Measurements from ENCODE around the gene TEDC1.

Gene TEDC1

DNA sequence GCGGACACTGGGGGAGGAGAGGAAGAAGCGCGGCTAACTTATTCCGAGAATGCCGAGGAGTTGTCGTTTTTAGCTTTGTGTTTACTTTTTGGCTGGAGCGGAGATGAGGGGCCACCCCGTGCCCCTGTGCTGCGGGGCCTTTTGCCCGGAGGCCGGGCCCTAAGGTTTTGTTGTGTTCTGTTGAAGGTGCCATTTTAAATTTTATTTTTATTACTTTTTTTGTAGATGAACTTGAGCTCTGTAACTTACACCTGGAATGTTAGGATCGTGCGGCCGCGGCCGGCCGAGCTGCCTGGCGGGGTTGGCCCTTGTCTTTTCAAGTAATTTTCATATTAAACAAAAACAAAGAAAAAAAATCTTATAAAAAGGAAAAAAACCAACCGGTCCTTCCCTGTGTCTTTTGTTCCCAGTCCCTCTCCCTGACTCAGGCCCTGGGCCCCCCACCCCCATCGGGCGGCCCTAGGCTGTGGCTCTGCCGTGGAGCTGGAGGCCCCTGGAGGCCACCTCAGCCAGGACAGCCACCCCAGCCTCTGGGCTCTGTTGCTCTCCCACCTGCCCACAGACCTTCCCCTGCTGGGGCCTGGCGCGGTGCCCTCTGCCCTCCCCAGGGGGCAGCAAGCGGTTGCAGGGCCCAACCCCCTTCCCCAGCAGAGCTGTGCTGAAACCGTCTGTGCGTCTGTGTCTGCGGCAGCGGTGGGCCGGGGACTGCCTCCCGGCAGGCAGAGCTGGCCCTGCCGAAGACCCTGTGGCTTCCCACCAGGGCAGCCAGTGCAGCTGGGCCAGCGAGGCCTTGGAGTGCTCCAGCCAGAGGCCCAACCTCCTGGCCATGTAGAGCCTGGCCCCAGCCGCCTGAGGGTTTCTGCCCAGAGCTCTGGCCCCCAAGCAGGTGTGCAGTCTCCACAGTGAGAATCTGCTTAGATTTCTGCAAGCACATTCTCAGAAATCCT, 20.4 kb upstream of the TEDC1 start:
- no peak overlapping the region for H3K4me3 ChIP-seq (replicated peaks; ENCODE audit: low read depth, low read length)
- TF ChIP-seq, protein P1, sequence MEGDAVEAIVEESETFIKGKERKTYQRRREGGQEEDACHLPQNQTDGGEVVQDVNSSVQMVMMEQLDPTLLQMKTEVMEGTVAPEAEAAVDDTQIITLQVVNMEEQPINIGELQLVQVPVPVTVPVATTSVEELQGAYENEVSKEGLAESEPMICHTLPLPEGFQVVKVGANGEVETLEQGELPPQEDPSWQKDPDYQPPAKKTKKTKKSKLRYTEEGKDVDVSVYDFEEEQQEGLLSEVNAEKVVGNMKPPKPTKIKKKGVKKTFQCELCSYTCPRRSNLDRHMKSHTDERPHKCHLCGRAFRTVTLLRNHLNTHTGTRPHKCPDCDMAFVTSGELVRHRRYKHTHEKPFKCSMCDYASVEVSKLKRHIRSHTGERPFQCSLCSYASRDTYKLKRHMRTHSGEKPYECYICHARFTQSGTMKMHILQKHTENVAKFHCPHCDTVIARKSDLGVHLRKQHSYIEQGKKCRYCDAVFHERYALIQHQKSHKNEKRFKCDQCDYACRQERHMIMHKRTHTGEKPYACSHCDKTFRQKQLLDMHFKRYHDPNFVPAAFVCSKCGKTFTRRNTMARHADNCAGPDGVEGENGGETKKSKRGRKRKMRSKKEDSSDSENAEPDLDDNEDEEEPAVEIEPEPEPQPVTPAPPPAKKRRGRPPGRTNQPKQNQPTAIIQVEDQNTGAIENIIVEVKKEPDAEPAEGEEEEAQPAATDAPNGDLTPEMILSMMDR (IDR thresholded peaks at IDR 0.05; ENCODE audit: low read depth, low read length, missing control alignments): no peak
- no peak for DNase-seq (ENCODE audit: extremely low read depth, low read depth)

DNA sequence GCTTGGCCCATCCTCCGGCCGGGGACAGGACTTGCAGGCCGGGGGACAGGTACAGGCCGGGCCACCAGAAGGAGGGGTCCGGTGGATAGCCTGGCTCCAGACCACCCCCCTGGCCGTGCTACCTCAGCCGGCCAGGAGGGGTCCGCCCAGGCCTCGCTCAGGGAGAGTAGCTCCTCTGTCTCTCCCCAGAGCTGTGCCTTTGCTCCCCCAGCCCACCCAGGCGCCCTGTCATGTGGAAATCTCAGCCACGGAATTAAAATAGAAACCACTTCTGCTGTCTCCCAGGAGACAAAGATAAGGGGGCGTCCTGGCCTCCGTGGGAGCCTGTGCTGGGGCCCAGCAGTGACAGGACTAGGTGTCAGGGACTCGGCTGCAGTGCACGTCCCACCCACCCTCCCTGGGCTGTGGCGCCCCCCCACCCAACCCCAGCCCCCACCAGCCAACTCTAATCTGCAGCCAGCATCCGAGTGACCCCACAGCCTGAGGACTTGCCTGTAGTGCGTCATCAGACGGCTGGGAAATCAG, 19.7 kb upstream of the TEDC1 start:
- DNase-seq (ENCODE audit: extremely low read depth, low read depth): no peak
- no peak overlapping the region for H3K4me3 ChIP-seq (replicated peaks; ENCODE audit: low read depth, low read length)
- TF ChIP-seq, protein P1 (IDR thresholded peaks at IDR 0.05; ENCODE audit: low read depth, low read length, missing control alignments): no peak

DNA sequence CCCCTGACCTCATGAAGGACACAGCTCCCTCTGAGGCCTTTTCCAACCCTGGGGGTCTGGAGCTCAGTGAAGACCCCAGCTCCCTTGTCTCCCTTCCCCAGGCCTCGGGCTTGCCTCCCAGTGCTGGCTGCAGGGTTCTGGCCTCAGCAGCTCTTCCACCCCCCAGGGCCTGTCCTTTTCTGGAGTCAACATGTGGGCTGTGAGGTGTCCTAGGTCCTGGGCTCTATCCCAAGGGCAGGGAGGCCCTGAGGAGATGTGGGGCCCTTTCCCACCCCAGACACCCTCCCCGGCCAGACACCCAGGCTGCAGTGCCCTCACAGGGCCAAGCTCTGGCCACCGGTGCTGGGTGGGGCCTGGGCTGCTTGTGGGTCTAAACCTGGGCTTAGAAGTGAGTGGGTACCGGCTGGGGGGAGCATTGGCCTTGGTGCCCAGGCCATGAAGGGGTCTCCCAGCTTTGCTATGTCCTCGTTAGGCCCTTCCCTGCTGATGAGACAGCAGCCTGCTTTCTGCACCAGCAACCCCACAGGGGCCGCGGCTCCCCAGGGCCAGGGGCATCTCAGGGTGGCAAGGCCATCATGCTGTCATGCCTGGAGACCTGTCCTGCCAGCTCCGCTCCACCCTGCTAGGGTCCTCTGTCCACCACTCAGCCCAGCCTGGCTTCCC, 19.1 kb upstream of the TEDC1 start:
- no peak for DNase-seq (ENCODE audit: extremely low read depth, low read depth)
- no peak overlapping the region for H3K4me3 ChIP-seq (replicated peaks; ENCODE audit: low read depth, low read length)
- TF ChIP-seq, protein P1 (IDR thresholded peaks at IDR 0.05; ENCODE audit: low read depth, low read length, missing control alignments): no peak

DNA sequence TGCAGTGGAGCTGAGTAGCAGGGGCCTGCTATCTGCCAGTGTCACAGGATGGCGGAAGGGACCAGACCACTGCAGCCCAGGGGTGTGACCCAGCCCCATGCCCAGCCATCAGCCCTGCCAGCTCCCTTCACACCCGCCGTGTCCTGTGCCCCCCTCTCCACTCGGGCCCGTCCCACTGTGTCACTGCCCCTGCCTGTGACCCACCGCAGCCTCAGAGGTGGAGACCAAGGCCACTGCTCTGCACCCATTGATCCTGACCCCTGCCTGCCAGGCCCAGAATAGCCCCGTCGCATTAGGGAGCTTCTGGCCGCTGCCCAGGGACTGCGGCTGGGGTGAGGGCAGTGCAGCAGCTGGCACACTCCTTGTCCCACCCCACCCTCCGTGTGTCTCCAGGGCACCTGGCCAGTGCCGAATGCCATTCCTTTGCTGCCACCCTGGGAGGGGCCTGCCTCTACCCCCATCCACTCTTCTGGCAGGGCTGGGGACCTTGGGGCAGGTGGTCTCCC, 18.5 kb upstream of the TEDC1 start:
- H3K4me3 ChIP-seq (replicated peaks; ENCODE audit: low read depth, low read length): no peak overlapping the region
- TF ChIP-seq, protein P1 (IDR thresholded peaks at IDR 0.05; ENCODE audit: low read depth, low read length, missing control alignments): no peak
- no peak for DNase-seq (ENCODE audit: extremely low read depth, low read depth)

DNA sequence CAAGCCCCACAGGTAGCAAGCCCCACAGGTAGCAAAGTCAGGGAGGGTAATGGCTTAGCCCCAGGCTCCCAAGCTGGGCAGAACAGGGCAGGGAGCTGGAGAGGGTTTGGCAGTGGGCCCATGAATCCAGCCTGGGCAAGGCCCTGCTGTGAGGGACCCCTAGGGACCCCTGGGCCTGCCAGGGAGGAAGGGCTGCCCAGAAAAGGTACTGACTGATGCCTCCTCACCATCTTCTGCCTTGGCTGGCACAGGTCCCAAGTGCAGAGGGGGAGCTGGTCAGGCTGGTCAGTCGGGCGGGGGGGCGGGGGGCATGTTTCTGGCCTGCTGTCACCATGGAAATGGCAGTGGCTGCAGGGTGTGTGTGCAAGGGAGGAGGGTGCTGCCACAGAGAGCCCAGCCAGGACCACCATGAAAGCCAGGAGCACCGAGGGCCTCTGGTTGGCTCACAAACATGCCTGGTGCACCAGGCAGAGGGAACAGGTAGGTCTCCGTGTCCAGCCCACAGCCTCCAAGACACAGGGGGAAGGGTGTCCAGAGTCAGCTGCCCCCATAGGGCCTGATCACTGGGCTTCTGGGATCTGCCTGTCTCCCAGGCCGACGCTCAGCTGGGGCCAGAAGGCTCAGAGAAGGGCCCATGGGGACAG, 17.9 kb upstream of the TEDC1 start:
- H3K4me3 ChIP-seq (replicated peaks; ENCODE audit: low read depth, low read length): peak overlapping the region; percentile 42
- TF ChIP-seq, protein P1 (IDR thresholded peaks at IDR 0.05; ENCODE audit: low read depth, low read length, missing control alignments): no peak
- no peak for DNase-seq (ENCODE audit: extremely low read depth, low read depth)

DNA sequence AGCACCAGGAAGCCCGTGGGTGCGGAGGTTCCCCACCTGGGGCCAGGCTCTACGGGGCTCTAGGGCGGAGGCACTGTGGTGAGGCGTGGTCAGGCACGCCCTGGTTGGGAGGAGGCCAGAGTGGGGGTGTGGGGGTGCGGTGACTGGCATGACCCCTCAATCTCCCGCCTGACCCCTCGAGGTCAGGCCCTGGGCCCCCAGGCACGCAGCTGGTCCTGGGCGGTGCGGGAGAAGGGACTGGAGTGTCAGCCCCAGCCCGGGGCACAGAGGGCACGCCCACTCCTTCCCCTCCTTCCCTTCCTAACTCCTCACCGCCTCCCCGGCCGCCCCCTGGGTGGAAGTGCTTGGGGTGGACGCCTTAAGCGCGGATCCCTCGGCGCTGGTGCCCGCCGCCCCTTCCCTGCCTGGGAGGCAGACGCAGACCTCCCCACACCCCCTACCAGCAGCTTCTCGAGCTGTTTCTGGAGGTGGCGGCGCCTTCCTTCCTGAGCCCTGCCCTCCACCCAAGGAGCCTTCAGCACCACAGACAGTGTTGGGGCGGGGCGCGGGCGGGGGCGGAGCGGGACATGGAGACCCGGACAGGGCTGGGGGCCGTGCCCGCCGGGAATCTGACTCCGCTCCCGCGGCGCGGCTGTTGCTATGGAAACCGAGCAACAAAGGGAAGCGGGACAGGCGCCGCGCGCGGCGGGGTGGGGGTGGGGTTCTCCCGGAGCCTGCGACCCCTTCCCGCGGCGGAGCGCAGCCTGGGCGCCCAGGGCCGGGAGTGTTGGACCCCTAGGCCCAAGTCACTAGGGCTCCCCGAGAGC, 17.2 kb upstream of the TEDC1 start:
- TF ChIP-seq, protein P1 (IDR thresholded peaks at IDR 0.05; ENCODE audit: low read depth, low read length, missing control alignments): no peak
- peak; percentile 26 for DNase-seq (ENCODE audit: extremely low read depth, low read depth)
- H3K4me3 ChIP-seq (replicated peaks; ENCODE audit: low read depth, low read length): peak overlapping the region; percentile 42

Data from HFF-Myc (cell line).